ENCODE results near the gene VPS36. TPM values are rescaled to one million over a fixed set of nuclear protein-coding genes. Genes with fewer than 3 reads are reported as not detected.
"Not testable (repeated sequence)": the region's sequence is repeated elsewhere in the genome, so short reads cannot be mapped to it uniquely, and the experiment has no call there.

VPS36 gene
- total RNA-seq, 1 donor from 2014 or later = 31.1 TPM

DNA sequence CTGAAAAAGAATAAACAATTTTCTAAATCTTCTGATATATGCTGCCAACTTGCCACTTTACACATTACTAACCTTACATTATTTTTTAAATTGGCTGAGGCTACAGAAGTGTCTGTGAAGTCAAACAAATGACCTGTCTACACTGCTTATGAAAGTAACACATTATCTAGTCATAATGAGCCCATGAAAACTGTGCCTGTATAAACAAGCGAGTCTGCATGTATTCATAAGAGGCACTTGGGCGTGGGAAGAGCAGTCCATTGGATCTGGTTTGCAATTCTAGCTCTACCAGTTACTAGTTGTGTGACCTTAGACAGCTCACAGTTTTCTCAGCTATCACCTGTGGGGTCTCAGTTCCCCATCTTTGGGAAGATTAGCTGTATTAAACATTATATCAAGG, 3.1 kb downstream of the VPS36 start:
- DNase-seq (ENCODE audit: extremely low read depth, low read depth, low spot score) = no peak

DNA sequence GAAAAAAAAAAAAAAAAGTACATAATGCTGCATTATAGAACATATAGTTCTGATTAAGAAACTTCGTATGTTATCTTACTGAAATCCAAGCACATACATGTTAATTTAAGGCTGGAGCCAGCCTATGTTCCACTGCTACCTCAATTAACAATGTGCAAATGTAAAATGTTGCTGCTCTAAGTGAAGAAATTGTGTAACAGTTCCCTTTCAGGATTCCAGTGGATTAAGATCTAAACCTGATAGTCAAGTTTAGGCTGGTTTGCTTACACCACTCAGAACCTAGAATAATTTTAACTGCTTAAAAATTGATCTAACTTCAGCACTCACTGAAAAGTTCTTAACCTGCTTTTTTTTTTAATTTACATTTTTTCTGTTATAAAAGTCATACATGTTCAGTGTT, 4.2 kb downstream of the VPS36 start:
- DNase-seq (ENCODE audit: extremely low read depth, low read depth, low spot score) = no peak

DNA sequence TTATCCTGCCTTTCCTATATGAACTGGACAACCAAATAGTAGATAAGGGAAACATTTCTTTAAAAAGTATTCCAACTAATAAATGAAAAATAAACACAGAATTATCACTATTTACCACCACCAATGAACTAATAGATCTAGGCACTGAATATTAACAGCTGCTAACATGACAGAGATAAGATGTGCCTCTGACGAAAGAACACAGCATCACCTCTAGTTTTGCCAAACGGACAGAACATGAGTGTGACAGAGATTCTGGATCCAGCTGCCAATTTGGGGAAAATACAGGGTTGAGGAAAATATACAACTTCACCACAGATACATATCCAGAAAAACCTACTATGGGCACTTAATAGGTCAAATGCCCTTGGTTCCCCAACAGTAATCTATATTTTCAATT, 18.0 kb downstream of the VPS36 start:
- DNase-seq (ENCODE audit: extremely low read depth, low read depth, low spot score) = no peak

DNA sequence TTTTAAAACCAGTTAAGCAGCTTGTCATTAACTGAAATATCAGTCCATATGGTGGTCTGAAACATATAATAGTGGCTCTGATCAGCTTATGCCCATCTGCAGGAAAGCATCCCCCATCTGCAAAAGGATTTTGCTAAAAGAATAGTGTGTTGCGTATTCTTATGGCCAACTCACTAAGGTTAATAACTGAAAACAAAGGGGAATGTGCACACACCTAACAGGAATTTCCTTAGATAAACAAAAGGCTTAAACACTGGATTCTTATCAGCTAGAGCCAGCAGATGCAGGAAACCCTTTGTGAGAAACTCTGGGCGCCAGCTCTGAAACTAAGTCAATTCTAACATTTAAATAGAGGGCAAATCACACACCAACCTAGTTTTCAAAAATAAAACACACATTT, 22.1 kb downstream of the VPS36 start:
- DNase-seq (ENCODE audit: extremely low read depth, low read depth, low spot score) = peak; percentile 97

DNA sequence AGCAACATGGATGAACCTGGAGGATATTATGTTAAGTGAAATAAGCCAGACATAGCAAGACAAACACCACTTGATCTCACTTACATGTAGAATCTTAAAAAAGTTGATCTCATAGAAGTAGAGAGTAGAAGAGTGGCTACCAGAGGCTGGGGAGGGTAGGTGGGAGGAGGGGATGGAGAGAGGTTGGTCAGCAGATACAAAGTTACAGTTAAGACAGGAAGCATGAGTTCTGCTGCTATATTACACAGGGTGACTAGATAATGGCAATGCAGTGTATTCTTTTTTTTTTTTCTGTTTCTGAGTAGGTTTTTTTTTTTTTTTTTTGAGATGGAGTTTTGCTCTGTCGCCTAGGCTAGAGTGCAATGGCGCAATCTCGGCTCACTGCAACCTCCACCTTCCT, 29.2 kb downstream of the VPS36 start:
- no peak for DNase-seq (ENCODE audit: extremely low read depth, low read depth, low spot score)

DNA sequence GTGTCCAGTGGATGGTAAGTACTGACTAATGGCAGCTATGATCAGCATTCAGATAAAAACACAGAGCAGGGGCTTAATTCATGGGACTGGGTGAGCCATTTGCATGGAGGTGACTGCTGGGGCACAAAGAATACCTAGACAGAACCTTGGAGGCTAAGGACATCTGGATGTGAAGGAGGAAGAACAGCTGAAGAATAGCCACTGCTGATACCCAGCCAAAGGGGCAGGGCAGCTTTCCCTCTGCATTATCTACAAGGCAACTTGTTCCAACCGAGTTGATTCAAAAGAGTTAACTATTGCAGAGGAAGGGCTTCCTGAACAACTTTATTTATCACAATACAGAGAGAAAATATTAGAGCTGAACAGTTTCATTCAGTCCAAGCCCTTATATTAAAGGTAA, 31.4 kb downstream of the VPS36 start:
- DNase-seq (ENCODE audit: extremely low read depth, low read depth, low spot score) = no peak

DNA sequence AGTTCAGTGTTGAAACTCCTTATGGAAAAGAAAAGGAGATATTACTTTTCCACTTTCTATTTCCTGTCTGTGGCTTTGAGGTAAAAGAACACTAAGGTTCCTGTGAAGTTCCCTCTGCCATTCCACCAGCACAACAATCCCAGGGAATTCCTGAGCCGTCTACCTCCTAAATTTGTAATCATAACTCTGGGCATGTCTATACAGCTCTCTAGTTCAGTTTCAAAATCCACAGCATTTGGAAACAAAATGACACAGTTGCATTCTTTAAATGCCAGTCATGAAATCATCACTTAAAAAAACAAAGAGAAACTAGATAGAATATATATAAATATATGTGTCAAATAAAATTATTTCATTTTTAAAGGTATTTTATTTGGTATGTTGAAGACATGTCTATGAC, 35.5 kb downstream of the VPS36 start:
- no peak for DNase-seq (ENCODE audit: extremely low read depth, low read depth, low spot score)

DNA sequence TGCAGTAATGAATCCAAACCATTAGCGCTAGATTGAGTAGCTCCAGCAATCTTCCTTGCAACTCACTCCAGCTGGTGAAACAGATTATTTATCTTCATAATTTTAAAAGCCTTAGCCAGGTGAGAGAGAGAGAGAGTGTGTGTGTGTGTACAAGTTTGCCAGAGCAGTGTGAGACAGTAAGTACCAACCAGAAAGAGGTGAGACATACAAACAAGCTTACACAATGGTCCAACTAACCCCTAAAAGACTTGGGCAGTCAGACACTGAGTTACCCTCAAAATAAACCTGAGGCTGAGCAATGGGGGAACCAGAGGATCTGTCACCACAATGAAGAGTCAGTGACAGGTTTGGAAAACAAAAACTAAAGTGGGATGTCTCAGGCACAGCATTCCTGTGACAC, 36.4 kb downstream of the VPS36 start:
- DNase-seq (ENCODE audit: extremely low read depth, low read depth, low spot score) = no peak

DNA sequence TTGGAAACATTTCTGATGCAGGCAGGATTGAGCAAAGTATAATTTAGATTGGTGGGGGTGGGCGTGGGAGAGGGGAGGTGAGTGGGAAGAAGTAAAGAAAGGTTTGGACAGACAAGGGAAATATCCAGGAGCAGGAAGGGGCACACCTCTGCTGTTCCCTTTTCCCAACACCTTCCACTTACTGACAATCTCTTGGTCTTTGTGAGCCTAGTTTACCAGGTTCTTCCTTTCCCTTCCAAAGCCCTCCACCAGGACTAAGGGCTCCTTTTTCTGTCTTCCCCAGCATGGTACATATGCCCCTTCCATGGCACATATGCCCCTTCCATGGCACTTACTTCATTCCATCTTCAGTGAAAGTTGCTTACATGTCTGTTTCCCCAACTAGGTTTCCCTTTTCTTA, 38.3 kb downstream of the VPS36 start:
- DNase-seq (ENCODE audit: extremely low read depth, low read depth, low spot score) = no peak

DNA sequence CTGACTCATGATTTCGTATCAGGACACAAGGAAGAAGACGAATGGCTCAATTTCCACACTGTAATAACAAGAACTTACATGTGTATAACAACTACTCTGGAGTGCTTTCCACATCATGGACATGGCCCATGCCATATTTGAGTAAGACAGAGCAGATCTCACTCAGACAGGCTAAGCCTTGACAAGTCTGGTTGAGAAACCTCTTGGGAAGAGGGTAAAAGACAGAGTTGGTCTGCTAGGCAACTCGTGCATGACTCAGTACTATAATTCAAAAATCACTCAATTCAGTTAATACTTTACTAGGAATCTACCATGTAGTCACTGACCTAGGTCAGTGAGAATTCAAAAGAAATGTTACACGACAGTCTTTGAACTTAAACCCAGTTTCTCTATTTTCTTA, 38.8 kb downstream of the VPS36 start:
- DNase-seq (ENCODE audit: extremely low read depth, low read depth, low spot score) = no peak

DNA sequence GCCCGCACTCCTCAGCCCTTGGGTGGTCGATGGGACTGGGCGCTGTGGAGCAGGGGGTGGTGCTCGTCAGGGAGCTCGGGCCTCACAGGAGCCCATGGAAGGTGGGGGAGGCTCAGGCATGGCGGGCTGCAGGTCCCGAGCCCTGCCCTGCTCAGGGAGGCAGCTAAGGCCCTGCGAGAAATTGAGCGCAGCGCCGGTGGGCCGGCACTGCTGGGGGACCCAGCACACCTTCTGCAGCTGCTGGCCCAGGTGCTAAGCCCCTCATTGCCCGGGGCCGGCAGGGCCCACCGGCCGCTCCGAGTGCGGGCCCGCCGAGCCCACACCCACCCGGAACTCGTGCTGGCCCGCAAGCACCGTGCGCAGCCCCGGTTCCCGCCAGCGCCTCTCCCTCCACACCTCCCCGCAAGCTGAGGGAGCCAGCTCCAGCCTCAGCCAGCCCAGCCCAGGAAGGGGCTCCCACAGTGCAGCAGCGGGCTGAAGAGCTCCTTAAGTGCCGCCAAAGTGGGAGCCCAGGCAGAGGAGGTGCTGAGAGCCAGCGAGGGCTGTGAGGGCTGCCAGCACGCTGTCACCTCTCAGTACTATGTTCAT, 42.3 kb downstream of the VPS36 start:
- DNase-seq (ENCODE audit: extremely low read depth, low read depth, low spot score) = not testable (repeated sequence)

DNA sequence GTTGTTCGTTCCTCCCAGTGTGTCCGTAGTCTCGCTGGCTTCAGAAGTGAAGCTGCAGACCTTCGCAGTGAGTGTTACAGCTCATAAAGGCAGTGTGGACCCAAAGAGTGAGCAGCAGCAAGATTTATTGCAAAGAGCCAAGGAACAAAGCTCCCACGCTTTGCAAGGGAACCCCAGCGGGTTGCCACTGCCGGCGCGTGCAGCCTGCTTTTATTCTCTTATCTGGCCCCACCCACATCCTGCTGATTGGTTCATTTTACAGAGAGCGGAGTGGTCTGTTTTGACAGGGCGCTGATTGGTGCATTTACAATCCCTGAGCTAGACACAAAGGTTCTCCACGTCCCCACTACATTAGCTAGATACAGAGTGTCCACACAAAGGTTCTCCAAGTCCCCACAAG, 43.0 kb downstream of the VPS36 start:
- not testable (repeated sequence) for DNase-seq (ENCODE audit: extremely low read depth, low read depth, low spot score)

DNA sequence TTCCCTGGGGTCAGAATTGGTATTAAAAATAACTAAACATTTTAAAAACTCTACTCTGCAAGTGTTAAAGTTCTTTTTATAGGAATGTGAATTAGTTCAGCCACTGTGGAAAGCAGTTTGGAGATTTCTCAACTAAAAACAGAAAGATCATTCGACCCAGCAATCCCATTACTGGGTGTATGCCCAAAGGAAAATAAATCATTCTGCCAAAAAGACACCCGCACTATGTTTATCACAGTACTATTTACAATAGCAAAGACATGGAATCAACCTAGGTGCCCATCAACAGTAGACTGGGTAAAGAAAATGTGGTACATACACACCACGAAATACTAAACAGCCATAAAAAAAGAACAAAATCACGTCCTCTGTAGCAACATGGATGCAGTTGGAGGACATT, 43.8 kb downstream of the VPS36 start:
- DNase-seq (ENCODE audit: extremely low read depth, low read depth, low spot score) = no peak

DNA sequence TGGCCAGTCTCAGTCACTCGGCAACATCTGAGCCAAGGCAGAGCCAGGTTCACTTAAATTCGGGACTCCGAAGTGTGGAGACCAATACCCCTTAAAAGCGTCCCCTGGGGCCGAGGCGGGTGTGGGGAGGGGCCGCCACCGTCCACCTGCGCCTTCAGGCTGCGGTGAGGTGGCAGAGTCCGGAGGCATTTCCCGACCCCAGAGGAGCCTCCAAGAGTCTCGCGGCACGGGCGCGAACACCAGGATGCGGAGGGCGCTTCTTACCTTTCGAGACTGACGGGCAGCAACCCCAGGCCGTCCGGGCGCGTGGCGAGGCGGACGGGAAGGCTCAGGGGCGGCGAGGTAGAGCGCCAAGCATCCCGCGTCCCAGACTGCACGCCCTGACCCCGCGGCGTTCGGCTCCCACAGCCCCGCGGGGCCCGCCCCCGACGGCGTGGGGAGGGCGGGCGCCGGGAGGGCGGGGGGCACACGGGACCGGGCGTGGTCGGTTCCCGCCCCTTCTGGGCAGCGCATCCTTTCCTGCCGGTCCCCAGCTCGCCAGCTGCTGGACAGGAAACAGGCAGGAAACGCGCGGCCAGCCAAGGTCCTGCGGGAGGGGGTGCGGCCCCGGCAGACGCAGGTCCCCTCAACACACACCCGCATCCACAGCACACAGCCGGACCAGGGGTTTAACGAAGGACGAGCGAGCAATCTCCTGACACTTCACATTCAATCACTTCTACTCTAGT, 44.5 kb downstream of the VPS36 start, which contains the start of gene THSD1:
TSS of gene THSD1 (minus strand) at position 406 of the 728 bp plus-strand sequence. CDS start 3,572 bp downstream, outside the sequence.
- no peak for DNase-seq (ENCODE audit: extremely low read depth, low read depth, low spot score)

DNA sequence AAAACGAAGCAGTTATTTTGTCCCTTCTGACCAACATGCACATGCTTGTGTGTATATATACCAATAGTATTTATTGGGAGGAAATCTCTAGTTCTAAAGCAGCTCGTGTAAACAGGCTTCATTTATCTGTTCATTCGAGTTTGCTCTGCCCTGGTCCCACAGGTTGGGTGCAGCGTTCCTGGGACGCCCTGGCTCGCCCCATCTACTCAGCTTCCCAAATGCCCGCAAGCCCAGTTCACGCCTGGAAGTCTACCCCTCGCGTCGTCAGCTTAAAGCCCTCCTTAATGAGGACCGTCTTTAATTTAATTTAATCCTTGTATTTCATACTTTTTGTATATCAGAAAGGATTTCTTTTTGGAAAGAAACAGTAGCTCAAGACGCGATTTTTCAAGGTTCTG, 45.1 kb downstream of the VPS36 start:
- no peak for DNase-seq (ENCODE audit: extremely low read depth, low read depth, low spot score)

DNA sequence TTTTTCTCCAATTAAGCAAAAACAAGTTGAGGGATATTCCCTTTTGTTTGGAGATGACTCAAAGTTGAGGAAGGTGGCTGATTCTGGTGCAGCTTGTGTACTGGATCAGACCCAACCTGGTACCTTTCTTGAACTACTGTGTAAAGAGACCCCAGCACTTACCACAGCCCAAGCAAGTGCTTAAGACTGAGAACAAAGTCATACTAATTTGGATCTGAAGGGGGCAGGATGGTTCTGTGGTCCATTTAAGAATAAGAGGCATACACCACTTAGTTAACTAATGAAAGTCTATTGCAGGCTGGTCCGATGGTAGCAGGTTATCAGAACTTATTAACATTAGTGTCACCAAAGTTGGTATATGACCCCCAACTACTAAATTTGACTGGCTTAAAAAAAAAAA, 50.7 kb downstream of the VPS36 start:
- DNase-seq (ENCODE audit: extremely low read depth, low read depth, low spot score) = no peak

DNA sequence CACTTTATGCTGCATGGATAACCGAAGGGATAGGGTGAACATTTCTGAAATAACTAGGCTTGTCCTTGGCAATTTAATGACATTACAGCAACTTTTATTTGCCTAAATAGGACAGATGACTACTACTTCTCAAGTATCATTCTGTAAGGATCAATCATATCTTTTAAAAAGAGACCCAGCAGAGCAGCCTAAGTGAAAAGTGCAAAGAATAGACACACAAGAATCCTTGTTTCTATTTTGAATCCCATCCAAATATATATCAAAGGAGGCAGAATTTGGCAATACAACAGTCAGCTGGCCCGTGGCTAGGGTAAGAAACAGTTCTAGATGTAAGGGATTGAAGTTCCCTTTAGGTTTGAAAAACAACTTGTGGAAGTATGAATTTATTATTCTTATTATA, 51.4 kb downstream of the VPS36 start:
- DNase-seq (ENCODE audit: extremely low read depth, low read depth, low spot score) = no peak

DNA sequence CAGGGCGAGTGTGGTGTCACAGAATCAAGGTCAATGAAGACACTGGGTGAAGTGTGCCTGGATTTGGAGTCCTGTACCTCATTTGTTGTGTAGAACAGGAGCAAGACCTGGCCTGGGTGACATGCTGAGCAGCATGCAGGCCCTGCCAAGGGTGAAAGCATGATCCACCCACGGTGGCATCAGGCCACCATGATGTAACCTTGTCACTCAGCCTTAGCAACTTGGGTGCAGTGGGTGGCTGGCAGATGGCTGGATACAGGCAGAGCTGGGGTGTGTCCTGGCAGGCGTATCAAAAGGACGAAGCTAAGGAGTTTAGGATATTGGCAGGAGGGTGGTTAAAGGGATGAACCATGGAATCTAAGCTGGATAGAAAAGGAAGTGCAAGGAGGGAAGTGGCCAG, 54.7 kb downstream of the VPS36 start:
- no peak for DNase-seq (ENCODE audit: extremely low read depth, low read depth, low spot score)

DNA sequence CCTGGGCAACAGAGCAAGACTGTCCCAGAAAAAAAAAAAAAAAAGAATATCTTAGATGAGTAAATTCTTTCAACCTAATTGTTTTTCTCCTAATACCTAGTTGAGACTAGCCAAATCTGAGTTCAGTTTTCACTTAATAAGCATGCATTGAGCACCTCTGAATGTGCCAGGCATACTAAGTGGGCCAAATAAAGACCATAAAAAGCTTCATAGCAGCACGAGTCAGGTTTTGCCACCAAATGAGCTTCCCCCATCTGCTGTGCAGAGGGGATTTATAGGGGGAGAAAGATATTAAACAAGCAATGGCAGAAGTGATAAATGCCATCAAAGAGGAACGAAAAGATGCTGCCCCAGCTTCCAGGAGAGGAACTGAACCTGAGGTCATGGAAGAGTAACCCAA, 55.8 kb downstream of the VPS36 start:
- DNase-seq (ENCODE audit: extremely low read depth, low read depth, low spot score) = no peak

DNA sequence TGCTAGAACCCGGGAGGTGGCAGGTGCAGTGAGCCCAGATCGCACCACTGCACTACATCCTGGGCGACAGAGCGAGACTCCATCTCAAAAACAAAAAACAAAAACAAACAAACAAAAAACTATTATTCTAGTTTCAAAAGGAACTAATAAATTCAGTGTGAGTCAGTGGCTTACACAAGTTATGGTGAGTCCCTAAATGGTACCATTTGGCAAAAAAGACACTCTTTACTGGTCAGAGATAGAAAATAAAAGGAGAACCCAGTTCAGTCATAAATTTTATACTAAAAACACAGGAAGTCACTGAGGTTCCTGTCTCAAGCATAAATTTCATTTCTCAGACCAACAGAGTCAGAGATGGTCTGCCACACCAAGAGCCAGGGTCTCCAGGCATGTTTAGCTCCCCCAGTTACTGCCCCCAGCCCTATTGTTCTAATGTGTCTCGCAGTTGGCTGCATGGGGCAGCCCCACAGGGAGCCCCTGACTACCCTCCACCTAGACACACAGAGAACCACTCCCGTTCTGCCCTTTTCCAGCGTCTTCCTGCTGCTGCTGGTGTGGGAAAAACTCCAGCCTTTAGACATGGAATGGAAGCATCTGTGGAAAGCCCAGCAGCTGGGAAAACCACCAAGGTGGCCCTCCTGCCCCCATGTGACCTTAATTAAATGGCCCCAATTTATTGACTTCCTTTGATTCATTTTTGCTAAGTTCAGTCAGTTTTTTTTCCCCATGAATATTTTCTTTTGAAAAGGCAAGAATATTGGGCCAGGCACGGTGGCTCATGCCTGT, 56.7 kb downstream of the VPS36 start:
- no peak for DNase-seq (ENCODE audit: extremely low read depth, low read depth, low spot score)

DNA sequence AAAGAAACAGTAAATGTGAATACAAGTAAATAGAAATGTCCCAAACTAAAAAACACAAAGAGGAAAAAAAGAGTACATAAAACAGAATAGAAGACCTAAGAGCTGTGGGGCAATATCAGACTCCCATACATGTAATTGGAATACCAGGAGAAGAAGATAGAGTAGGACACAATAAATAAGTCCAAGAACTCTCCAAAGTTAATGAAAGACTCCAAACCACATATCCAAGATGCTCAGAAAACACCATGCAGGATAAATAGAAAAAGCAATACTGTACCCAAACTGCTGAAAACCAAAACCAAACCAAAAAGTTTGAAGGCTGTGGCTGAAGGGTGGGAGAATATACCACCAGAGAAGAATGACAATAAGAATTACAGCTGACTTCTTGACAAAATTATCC, 62.7 kb downstream of the VPS36 start:
- no peak for DNase-seq (ENCODE audit: extremely low read depth, low read depth, low spot score)

DNA sequence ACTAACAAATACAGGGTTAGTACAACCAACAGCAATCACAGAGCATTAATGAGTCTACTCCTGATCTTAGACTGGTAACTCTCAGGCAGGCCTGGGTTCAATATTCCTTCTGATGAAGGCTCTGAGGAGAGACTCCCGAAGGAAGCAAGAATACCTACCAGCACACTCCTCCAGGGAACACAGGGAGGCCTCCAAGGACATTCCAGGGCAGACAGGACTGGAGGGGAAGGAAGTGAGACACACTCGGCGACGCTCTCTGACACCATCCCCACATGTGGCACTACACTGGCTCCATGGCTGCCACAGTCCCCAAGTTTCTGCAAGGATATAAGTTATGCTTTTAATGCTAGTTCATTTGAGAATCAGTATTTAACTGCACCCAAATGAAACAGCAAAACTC, 64.6 kb downstream of the VPS36 start:
- DNase-seq (ENCODE audit: extremely low read depth, low read depth, low spot score) = no peak

Measured in glomerular endothelial cell (primary cell).